B cell (primary cell): Measurements from ENCODE around the gene TBC1D2. TPM values are rescaled to one million over a fixed set of nuclear protein-coding genes. Genes with fewer than 3 reads are reported as not detected.

Source experiments
- ATAC-seq: fragments of 200-7000 bp; cut with Tn5 transposase; one replicate; pipeline ENCODE4 v1.10.0; 2021; ENCODE audit warnings: low read depth, mild to moderate bottlenecking, moderate number of reproducible peaks, moderate library complexity
- CTCF ChIA-PET: fragments of 350-600 bp; sonication (Branson Sonifier 250); formaldehyde crosslinking; loops from one replicate; lab custom pipeline; 2021; ENCODE audit warnings: antibody characterized with exemption, inconsistent platforms; lab: Charles Lee
- POLR2A ChIA-PET: fragments of 350-600 bp; sonication (Branson Sonifier 250); formaldehyde crosslinking; loops from one replicate; lab custom pipeline; 2021; ENCODE audit warnings: antibody characterized with exemption; lab: Charles Lee
- DNase-seq: peaks from one replicate; pipeline ENCODE4 v3.0.0; 2013
- H2AFZ ChIP-seq: 2 replicates; pipeline ENCODE4 v1.6.1; 2012; ENCODE audit warnings: mild to moderate bottlenecking, low read depth, low read length; ENCODE audit not compliant: insufficient read depth, poor library complexity, severe bottlenecking
- H3K27ac ChIP-seq, 2 donors: 1 replicate in 1 of 2; 2 replicates in 1 of 2; pipeline ENCODE4 v1.5.1; 2012 to 2013; ENCODE audit warnings: low read length in 2 of 2, mild to moderate bottlenecking in 2 of 2, moderate library complexity in 1 of 2
- H3K27me3 ChIP-seq, 4 experiments: fragments of 200-600 bp in 1 of 4; sonication (generic) in 1 of 4; replicated peaks in 1 of 4; 1 replicate in 2 of 4; 2 replicates in 2 of 4; pipeline versions ENCODE4 v1.6.1 to v1.7.0; 2013 to 2016; ENCODE audit warnings: low read length in 3 of 4, mild to moderate bottlenecking in 2 of 4, mixed read lengths in 1 of 4, moderate library complexity in 1 of 4; ENCODE audit not compliant: insufficient read depth in 4 of 4, control insufficient read depth in 3 of 4; ENCODE audit errors: control extremely low read depth in 1 of 4
- H3K36me3 ChIP-seq, 2 experiments: replicated peaks in 1 of 2; 1 replicate in 1 of 2; 2 replicates in 1 of 2; pipeline versions ENCODE4 v1.6.1 to v1.7.1; 2013; ENCODE audit warnings: low read length in 1 of 2; ENCODE audit not compliant: insufficient read depth in 2 of 2, control insufficient read depth in 1 of 2; ENCODE audit errors: control extremely low read depth in 1 of 2, extremely low read depth in 1 of 2
- H3K4me1 ChIP-seq, 2 donors: fragments of 200-600 bp in 1 of 2; sonication (generic) in 1 of 2; 1 replicate in 1 of 2; 2 replicates in 1 of 2; pipeline versions ENCODE4 v1.5.1 to v1.6.1; 2013 to 2017; ENCODE audit warnings: low read length in 2 of 2; ENCODE audit not compliant: control insufficient read depth in 2 of 2, insufficient read depth in 2 of 2
- H3K4me2 ChIP-seq: replicated peaks from 2 replicates; pipeline ENCODE3; 2012; ENCODE audit warnings: mild to moderate bottlenecking, low read depth, low read length; ENCODE audit not compliant: poor library complexity, severe bottlenecking
- H3K4me3 ChIP-seq, 5 experiments: fragments of 200-600 bp in 1 of 5; sonication (generic) in 1 of 5; 1 replicate in 3 of 5; 2 replicates in 2 of 5; pipeline versions ENCODE4 v1.5.1 to v1.7.0; 2011 to 2016; ENCODE audit warnings: low read length in 4 of 5, mild to moderate bottlenecking in 4 of 5, low read depth in 2 of 5, control low read depth in 1 of 5, moderate library complexity in 1 of 5; ENCODE audit not compliant: insufficient read depth in 1 of 5; ENCODE audit errors: control extremely low read depth in 1 of 5, extremely low read depth in 1 of 5
- H3K79me2 ChIP-seq: fragments of 200-600 bp; sonication (generic); one replicate; pipeline ENCODE4 v1.6.0; 2016; ENCODE audit warnings: low read length; ENCODE audit not compliant: control insufficient read depth, insufficient read depth
- H3K9ac ChIP-seq: fragments of 200-600 bp; sonication (generic); 2 replicates; pipeline ENCODE4 v1.6.1; 2017; ENCODE audit warnings: mild to moderate bottlenecking, low read length, moderate library complexity
- H3K9me3 ChIP-seq, 3 donors: one replicate each; pipeline versions ENCODE4 v1.6.1 to v1.7.1; 2013; ENCODE audit warnings: low read length in 2 of 3; ENCODE audit not compliant: control insufficient read depth in 2 of 3, insufficient read depth in 1 of 3; ENCODE audit errors: control extremely low read depth in 1 of 3
- H4K20me1 ChIP-seq: 2 replicates; pipeline ENCODE4 v1.6.0; 2012; ENCODE audit warnings: mild to moderate bottlenecking, low read length; ENCODE audit not compliant: insufficient read depth, control insufficient read depth, poor library complexity, severe bottlenecking
- H3K27ac Mint-ChIP-seq: one replicate; pipeline ENCODE4 v1.8.0; 2021; ENCODE audit warnings: mixed read lengths
- H3K27me3 Mint-ChIP-seq: one replicate; pipeline ENCODE4 v1.8.0; 2021; ENCODE audit warnings: mixed read lengths
- H3K4me1 Mint-ChIP-seq: one replicate; pipeline ENCODE4 v1.8.0; 2021; ENCODE audit warnings: mixed read lengths
- H3K4me3 Mint-ChIP-seq: one replicate; pipeline ENCODE4 v1.8.0; 2021; ENCODE audit warnings: mixed read lengths
- H3K9me3 Mint-ChIP-seq: one replicate; pipeline ENCODE4 v1.8.0; 2022; ENCODE audit warnings: mixed read lengths; ENCODE audit not compliant: insufficient read depth
- CTCF ChIP-seq: fragments of 200-600 bp; IDR thresholded peaks from one replicate; pipeline ENCODE4 v1.8.0; 2022; ENCODE audit warnings: antibody characterized with exemption, mild to moderate bottlenecking
- EZH2 ChIP-seq: IDR thresholded peaks from 2 replicates; pipeline ENCODE4 v1.6.1; 2012; ENCODE audit warnings: borderline replicate concordance, low read depth, mild to moderate bottlenecking, moderate library complexity, low read length; ENCODE audit not compliant: insufficient read depth, poor library complexity, severe bottlenecking
- WGBS: methylation state at CpG from one replicate; pipeline ENCODE4 v1.1.5; 2013; ENCODE audit warnings: missing lambda C conversion rate; ENCODE audit not compliant: insufficient coverage; 5-methylcytosine and 5-hydroxymethylcytosine counted together
- intact Hi-C: fragments of 100-400 bp; cut with micrococcal nuclease; formaldehyde crosslinking; loops from one replicate; pipeline ENCODE4 v1.10.0; 2022
- polyA plus RNA-seq: library from polyadenylated mRNA; depleted of rRNA; stranded (reverse); fragments of >200 nt; gene quantifications from 2 replicates; pipeline ENCODE4 v1.2.3, GENCODE V29; 2012
- total RNA-seq, 2 donors: library from RNA; stranded (reverse); fragments of 120-200 nt in 1 of 2; gene quantifications; 1 replicate in 1 of 2; 2 replicates in 1 of 2; pipeline versions ENCODE4 v1.2.3 to v1.2.4, GENCODE V29; 2013 to 2022

The TBC1D2 gene
- total and polyA plus RNA-seq, 2 donors (not counting 1 experiment from before 2014, with no cell fraction given) = 5.0 to 5.3 TPM

GRCh38 chr9:98215271-98215670, 40.2 kb downstream of the TBC1D2 start:
- H3K9me3 Mint-ChIP-seq = no peaks in the 10 kb centered on the region
- Histone ChIP-seq H3K4me3 (no peak overlapping the region), H3K9me3 (no peaks in the 10 kb centered on the region), H3K27me3 (no peaks in the 10 kb centered on the region), H3K4me1 (no peaks in the 10 kb centered on the region), H4K20me1 (no peaks in the 10 kb centered on the region), H3K9ac (no peak overlapping the region), H3K79me2 (no peaks in the 10 kb centered on the region), H3K36me3 (no peaks in the 10 kb centered on the region), H3K27ac (no peak overlapping the region), H2AFZ (no peak overlapping the region), H3K4me2 (no peak overlapping the region)
- CTCF ChIA-PET = interaction anchor here (1.9 to 2.3 kb wide), 2 partner anchors 118 to 142 kb away, joined by 6 read pairs; no protein-coding TSS in a partner anchor
- 82% methylated on average over 3 of the region's 5 CpGs for WGBS
- no peak for TF ChIP-seq CTCF
- TF ChIP-seq EZH2 = no peak
- POLR2A ChIA-PET = no interaction called here
- H3K4me1 Mint-ChIP-seq = no peaks in the 10 kb centered on the region
- no peak overlapping the region for H3K4me3 Mint-ChIP-seq
- intact Hi-C loops = no loop called here
- H3K27ac Mint-ChIP-seq = no peak overlapping the region
- ATAC-seq = no peak
- DNase-seq = no peak
- no peaks in the 10 kb centered on the region for H3K27me3 Mint-ChIP-seq

- POLR2A ChIA-PET = no interaction called here
- H3K9me3 Mint-ChIP-seq = no peaks in the 10 kb centered on the region
Measured at GRCh38 chr9:98214811-98215210, 40.6 kb downstream of the TBC1D2 start.

More at GRCh38 chr9:98214811-98215210, 40.6 kb downstream of the TBC1D2 start:
- TF ChIP-seq EZH2 (no peak), CTCF (no peak)
- Histone ChIP-seq H2AFZ (no peak overlapping the region), H3K9ac (no peak overlapping the region), H3K79me2 (no peaks in the 10 kb centered on the region), H4K20me1 (no peaks in the 10 kb centered on the region), H3K27ac (no peak overlapping the region), H3K4me3 (no peak overlapping the region), H3K4me1 (no peaks in the 10 kb centered on the region), H3K36me3 (no peaks in the 10 kb centered on the region), H3K4me2 (no peak overlapping the region), H3K27me3 (no peaks in the 10 kb centered on the region), H3K9me3 (no peaks in the 10 kb centered on the region)
- Mint-ChIP-seq H3K27me3 (no peaks in the 10 kb centered on the region), H3K4me1 (no peaks in the 10 kb centered on the region), H3K27ac (no peak overlapping the region), H3K4me3 (no peak overlapping the region)
- CTCF ChIA-PET = interaction anchor here (2.3 kb wide), 1 partner anchor 117 kb away, joined by 6 read pairs; no protein-coding TSS in a partner anchor
- DNase-seq (no peak), ATAC-seq (no peak)
- intact Hi-C loops = no loop called here
- WGBS = 84% methylated on average over 6 of the region's 6 CpGs
